ENCODE data around the gene APBA2.

GRCh38 chr15:29101491-29101890, 215.7 kb downstream of the APBA2 start:
- TF ChIP-seq CTCF (conservative IDR thresholded peaks at IDR 0.05; ENCODE audit: low read length) (no peak), EZH2phosphoT487 (IDR thresholded peaks at IDR 0.05; ENCODE audit: borderline replicate concordance) (no peak)
